Renal cortical epithelial cell (primary cell): ENCODE data around the gene HEY2. TPM values are rescaled to one million over a fixed set of nuclear protein-coding genes. Genes with fewer than 3 reads are reported as not detected.
"Not testable (repeated sequence)": the region's sequence is repeated elsewhere in the genome, so short reads cannot be mapped to it uniquely, and the experiment has no call there.

Experiments used
- DNase-seq: peaks from one replicate; pipeline ENCODE4 v3.0.0-alpha.2; 2011; ENCODE audit warnings: low read depth
- total RNA-seq: library from RNA; depleted of rRNA; stranded (reverse); fragments of >200 nt; gene quantifications from 2 replicates; pipeline ENCODE4 v1.2.3, GENCODE V29; 2014

Gene HEY2
- total RNA-seq, 1 donor from 2014 or later, result not detected

DNA sequence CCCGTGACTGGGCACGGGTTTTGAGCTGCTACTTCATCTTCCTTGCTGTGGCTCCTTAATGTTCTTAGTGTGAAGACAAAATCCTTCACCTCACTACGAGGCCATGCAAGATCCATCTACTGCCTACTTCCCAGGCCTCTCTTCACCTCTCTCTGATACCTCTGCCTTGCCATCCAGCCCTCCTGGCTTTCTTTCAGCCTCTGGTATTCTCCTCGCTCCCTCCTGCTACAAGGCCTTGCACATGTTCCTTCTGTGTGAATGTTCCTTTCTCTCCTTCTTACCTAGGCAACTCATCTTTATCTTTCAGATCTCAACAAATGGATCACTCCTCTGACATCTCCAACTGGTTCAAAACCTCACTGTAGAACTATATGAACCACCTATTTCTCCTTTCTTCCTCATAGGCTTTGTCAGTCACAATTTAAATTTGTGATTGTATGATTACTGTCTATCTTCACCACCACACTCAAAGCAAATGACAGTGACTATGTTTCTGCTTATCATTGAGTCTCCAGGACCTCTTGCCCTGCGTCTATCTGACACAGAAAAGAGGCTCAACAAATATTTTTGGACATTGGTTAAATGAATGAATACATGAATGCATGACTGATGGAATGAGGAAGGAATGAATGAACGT lies 19.8 kb downstream of the HEY2 start:
- no peak for DNase-seq

DNA sequence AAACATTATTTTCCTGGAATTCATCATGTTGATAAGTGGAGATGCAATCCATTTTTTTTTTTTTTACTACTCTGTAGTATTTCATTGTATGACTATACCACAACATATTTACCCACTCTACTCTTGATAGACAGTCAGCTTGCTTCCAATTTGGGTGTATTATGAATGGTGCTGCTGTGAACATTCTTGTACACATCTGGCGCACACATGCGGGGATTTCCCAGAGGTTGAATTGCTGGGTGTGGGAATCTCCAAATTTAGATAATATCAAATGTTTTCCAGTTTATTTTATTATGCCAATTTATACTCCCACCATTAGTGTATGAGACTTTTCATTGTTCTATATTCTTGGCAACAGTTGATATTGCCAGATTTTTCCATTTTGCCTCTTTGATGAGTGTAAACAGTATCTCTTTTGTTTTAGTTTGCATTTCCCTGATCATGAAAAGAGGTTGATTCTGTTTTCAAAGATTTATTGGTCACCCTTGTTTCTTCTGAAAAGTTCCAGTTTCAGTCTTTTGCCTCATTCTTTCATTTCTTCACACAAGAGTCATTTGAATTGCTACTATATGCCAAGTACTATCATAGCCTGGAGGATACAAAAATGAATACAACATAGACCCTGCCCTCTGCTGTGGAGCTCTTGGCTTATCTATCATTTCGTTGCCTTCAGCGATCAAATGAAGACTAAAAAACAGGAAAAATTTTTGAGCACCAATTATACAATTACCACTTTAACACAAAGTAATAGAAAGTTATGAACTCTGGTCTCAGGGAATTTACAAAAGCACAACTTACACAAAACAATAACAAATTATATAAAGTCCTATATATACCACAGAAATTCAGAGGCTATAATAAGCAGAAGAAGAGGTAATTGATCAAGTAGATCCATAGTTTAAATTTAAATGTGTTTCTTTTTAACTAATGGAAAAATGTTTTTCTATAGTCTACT lies 24.2 kb downstream of the HEY2 start:
- DNase-seq, result no peak

DNA sequence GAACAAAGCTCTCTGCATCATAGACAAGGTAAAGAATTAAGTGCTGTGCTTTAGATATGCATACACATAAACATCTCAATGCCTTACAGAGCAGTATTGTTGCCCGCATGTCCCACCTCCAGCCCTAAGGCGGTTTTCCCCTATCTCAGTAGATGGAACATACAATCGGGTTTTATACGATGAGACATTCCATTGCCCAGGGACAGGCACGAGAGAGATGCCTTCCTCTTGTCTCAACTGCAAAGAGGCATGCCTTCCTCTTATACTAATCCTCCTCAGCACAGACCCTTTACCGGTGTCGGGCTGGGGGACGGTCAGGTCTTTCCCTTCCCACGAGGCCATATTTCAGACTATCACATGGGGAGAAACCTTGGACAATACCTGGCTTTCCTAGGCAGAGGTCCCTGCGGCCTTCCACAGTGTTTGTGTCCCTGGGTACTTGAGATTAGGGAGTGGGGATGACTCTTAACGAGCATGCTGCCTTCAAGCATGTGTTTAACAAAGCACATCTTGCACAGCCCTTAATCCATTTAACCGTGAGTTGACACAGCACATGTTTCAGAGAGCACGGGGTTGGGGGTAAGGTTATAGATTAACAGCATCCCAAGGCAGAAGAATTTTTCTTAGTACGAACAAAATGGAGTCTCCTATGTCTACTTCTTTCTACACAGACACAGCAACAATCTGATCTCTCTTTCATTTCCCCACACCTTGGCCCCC lies 26.8 kb downstream of the HEY2 start:
- not testable (repeated sequence) for DNase-seq

DNA sequence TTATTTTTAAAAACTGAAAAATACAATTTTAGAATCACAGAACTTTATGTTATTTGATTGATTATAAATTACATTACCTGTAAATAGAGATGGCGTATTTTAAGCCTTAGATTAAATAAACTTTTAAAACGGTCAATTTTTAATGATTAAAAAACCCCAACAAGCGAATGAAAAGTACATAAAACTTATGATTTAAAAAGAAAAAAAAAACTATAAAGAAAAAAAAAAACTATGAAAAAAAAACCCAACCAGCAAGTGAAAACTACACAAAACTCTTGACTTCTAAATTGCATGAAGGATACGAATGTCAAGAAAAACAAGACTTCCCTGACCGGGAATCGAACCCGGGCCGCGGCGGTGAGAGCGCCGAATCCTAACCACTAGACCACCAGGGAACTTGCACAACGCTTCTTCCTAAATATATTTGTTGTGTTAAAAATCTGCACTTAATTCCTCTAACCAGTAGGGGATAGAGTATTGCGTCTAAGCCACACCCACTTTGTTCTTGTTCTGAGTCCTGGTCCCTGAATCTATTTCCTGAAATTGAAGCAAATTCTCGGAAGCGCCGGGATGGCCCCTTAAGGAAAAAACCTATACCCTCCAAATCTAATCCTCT lies 30.6 kb downstream of the HEY2 start:
- peak; percentile 94 for DNase-seq

DNA sequence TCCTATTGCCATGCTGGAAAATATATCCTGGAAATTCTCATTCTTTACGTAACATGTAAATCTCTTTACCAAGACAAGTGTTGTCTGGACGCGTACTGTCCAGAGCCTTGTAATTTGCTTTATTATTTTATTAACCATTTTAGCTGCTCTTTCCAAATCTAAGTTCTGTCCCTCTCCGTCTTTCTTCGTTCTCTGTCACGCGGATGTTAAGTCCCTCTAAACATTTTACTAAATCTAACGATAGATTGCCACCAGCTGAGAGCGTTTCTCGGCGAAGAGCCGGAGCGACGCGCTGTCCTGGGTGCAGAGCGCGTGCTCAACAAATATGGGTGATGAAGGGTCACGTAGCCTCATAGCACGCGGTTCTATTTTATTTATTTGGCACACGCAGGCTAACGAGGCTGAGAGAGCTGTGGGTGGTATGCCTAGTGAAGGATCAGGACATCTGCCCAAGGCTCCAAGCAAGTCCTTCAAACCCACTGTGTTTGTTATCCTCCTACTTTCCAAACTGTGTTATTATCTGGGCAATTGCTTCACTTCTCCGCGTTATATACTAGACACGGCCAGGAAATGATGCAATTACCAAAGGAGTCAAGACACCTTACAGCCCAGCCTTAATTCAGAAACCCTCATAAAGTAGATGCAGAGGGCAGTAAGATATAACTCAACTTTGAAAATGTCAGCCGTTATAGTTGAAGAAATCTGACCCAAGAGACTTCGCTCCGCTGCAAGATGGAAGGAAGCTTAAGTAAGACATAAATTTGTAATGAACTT lies 31.3 kb downstream of the HEY2 start:
- peak; percentile 78 for DNase-seq

DNA sequence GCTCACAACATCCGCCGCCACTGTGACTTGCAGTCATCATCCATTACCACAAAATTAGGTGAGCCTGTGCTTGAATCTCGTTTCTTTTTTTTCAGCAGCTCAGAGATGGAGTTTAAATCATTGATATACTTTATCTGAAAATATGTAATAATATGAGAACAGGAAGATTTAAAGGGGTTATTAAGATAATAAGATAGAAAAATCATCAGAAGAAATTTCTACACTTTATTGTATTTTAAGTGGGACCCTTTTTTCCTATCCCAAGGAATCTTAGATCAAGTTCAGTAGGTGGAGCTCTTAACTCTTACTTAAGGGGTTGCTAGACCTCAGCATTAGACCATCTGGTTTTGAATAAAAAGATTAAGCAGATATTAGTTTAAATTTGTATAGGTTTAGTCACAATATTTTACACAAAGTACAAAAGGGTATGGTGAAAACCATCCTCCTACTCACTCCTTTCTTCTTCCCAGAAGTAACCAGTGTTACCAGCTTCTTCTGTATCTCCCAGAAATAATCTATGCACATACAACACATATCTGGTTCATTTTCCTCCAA lies 32.0 kb downstream of the HEY2 start:
- DNase-seq, result peak; percentile 46

DNA sequence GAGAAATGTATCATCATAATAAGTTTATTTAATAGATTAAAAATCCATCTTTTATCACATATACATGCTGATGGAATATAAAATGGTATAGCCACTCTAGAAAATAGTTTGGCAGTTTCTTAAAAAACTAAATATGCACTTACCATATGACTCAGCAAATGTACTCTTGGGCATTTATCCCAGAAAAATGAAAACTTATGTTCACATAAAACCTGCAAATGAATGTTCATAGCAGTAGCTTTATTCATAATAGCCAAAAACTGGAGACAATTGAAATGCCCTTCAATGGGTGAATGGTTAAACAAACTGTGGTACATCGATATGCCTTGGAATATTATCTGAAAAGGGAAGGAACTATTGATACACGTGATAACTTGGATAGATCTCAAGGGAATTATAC lies 34.9 kb downstream of the HEY2 start:
- DNase-seq, result no peak

DNA sequence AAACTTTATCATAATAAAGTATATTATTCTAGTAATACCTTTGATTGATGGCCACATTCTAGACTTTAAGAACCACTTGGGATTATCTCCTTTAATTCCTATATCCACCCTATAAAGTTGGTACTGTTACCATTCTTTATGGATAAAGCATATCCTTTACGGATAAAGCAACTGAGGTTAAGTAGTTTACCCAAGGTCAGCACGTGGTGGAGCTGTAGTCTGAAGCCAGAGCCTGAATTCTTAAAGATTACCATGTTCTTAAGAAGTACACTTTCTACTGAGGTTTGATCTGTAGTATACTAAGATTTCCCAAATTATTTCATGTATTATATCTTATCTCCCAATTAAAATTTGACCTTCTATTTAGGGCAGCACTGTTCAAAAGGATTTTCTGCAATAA lies 38.4 kb downstream of the HEY2 start:
- peak; percentile 66 for DNase-seq

DNA sequence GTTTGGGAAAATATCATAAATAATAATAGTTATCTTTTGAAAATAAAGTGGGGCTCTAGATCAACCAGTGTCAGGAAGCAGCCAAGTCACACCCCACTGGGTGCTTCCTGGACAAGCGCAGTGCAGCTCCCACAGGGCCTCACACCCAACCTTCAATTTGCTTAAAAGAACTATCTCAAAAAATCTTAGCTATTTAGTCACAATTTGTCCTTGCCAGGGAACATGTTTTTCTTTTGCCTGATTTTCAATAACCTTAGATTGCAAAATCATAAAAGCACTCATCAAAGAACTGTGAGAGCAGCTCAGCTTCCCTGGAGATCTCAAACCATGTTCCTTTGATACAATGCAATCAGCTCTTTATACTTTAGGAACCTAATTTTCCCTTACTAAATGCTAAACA lies 39.7 kb downstream of the HEY2 start:
- no peak for DNase-seq

DNA sequence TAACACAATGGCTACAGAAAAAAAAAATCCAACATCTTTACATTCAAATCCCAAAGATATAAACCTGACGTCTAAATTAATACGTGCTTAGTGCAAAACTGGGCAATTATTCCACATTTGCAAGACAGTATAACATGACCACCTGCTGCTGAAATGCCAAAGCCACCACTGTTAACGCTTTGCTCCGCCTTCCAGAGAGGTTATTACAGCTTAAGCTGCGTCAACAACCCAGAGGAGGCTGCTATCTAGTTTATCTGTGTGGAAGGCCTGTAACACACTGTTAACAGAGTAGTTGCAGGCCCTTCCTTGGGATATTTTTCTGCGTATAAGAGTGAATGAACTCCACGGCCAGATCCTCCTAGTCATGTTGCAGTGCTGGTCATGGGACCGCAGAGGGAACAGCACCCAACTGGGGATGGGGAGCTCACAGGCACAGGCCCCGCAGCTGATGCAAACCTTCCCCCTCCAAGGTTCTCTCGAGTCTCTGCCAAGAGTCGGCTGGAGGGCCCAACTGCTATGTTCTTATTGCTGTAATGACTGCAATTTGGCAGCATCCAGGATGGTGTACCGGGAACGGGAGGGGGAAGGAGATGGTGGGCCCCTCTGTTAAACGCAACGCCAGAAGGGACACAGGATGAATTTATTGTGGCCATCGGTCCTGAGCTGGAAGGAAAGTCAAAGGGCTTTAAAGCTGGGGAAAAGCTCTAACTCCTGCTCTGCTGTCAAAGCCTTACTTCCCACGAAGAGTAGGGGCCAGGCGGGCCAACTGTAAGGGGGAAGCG lies 40.3 kb downstream of the HEY2 start:
- no peak for DNase-seq

DNA sequence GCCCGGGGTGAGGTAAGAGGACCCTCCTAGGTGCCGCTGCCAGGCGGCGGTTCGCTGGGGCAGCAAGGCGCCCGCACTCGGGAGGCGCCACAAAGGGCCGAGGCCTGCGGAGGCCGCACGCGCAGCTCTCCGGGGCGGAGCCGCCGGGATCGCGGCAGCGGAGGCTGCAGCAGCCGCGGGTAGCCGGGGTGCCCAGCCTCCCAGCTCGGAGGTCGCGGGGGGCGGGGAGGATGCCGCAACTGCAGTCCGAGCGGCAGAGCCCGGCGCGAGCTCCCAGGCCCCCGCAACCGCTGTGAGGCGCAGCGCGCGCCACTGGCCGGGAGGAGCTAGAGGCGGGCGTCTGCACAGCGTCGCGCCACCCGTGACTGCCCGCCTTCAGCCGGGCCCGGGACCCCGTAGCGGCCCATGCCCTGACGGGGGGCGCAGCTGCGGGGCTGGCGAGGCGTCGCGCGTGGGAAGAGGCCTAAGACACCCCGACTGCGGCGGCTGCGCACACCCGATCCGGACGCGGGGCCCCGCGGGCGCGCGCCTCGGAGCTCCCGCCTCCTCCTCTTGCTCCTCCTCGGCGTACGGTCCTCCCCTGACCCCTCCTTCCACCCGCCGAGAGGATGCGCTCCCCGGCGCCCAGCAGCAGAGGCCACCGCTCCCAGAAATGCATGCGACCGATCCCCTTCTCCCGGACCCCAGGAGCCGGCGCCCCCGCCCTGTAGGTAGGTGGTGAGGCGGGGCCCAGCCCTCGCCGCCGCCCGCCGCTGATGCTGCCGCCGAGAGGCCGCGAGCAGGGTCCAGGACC lies 41.1 kb downstream of the HEY2 start, which contains the start of gene NCOA7:
Gene NCOA7 (plus strand): TSS at position 603 of the 793 bp plus-strand sequence. CDS start 24,395 bp downstream, outside the sequence.
- no peak for DNase-seq

DNA sequence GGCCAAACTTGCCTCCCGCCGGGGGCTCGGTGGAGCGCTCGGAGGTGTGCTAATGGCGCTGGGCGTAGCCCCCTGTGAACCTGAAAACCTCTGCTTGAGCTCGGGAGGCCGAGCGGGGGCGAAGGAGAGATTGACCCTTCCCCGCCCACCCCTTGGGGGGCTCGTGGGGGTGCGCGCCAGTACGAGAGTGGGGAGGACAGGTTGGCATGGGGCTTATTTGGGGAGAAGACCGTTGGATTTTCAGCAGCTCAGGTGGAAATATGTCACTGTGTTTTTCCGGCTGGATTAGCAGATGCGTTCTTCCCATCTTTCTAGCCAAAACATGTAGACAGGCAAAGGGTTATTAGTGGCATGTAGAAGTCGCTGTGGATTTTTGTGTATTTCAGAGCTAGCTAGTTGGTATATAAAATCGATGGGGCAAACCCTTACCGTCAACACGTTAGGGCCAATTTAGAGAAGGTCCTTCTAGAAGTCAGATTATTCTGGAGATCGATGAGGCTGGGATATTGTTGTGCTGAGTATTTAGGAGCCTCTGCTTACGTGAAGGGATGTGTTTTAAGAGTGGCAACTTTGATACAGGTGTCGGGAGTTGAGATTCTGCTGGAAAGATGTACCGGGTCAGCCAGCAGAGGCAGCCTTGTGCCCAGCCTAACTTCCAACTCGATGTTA lies 41.9 kb downstream of the HEY2 start:
- DNase-seq, result peak; percentile 64

DNA sequence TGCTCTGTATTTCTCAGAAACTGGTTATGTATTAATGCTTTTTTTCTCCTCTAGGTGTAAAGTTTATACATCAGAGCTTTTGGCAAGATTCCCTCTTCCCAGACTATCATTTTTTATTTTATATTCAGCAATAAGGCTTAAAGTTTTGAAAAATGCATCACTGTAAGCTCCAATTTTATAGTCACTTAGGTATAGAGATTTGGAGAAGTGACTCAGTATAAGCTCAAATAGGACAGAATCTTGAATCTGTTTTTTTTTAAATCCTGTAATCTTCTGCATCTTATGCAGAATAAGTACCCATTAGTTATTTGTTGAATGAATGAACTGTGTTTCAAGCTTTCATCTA lies 42.4 kb downstream of the HEY2 start:
- no peak for DNase-seq

DNA sequence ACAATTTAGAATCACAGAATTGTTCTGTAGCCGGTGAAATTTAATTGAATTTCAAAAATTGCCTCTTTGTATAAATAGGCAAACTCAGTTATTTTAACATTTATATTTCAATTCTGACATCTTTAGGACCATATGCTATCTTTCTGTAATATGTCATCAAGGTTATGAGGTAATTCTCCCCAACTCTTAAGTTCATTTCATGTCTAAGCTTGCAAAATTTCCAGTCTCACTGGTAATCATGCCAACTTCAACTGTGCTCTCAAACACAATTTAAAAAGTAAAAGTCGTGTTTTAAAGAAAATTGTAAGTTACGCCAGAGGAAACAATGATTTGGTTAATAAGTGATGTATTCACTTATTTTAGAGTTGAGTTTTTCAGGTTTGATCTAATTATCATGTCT lies 42.7 kb downstream of the HEY2 start:
- DNase-seq, result no peak

DNA sequence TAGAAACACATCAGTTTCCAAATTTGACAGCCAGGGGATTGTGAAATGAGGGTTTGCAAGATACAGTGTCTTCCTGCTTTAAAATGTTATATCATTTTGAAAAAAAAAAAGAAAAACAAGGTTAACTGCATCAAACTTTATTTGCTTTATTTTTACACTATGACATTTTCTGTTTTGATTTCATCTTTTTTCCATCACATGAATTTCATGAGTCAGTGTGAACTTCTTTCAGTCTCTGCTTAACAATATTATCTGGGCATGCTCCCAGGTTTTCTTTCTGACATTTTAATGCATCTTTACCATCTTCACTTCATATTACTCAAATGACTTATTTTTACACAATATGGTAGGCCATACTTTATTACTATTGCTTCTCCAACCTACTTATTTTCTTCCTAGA lies 43.2 kb downstream of the HEY2 start:
- no peak for DNase-seq

DNA sequence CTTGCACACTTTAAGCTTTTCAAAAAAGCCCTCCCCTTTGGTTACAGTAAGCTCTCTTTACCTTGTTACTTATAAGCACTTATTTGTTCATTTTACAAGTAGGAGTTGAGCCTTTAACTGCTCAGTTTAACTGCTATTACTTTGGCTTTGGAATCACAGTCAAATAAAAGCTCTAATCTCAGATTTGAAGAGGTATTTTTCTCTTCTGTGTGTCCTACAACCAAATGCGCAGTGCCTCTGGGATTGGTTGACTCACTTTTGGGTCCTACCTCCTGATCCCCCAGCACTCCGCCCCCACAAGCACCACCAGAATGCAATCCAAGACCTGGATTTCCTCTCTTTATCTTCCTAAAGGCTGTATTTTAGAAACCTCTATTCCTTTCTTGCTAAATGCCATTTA lies 43.8 kb downstream of the HEY2 start:
- no peak for DNase-seq

DNA sequence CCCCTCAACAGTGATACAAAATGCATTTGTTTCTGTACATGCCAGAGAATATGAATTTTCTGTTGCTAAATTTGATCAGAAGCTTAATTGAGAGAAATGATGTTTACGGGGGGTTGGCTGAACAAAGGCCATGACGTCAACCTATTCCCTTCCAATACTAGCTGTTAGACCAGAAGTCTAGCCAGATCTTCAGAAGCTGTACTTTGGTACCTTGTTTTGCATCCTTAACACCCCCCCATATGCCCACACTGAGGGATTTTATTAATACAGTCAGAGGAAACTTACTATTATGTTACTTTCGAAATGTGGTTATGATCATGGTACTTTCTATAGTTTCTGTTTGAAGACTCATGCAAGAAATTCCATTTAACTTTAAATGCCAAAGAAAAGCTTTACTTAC lies 44.4 kb downstream of the HEY2 start:
- no peak for DNase-seq

DNA sequence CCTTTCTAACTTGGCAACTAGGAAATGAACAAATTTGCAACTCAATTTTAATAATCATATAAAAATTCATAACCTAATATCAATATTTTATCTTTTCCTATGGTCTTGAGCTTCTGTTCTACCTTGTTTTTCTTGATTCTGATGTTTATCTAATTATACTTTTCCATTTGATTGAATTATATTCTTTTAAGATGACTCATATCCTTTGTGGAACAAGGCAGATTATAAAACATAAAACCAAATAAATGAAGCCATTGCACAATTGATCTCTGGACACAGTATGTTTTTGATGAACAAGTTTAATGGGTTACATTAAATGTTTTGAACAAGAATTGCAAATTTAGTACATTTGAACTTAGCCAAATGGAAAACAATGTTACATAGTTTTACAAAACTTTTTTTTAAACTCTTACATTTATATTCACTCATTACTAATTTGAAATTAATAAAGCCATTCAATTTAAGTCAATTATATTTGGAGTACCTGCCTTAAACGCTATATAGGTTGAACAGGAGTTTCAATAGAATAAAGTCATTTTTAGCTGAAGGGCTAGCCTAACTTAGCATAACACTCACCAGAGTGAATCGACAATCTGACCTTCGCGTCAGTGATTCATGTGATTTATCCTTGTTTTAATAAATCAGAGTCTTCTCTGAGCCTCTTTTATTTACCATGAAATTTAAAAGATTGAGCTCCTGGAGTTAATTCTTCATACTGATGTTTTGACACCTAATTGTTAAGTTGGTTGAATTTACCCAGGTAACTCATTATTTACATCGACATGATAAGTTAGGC lies 45.1 kb downstream of the HEY2 start:
- DNase-seq, result no peak
